H9 (cell line): ENCODE results near the gene CACNA1D. TPM values are rescaled to one million over a fixed set of nuclear protein-coding genes. Genes with fewer than 3 reads are reported as not detected.

Experiments used
- DNase-seq: peaks from one replicate; pipeline ENCODE4 v3.0.0-alpha.2; 2017
- H2AFZ ChIP-seq: one replicate; pipeline ENCODE4 v1.6.1; 2013; ENCODE audit warnings: mild to moderate bottlenecking, low read length, control low read depth, moderate library complexity
- H2AK5ac ChIP-seq: 2 replicates; pipeline ENCODE4 v1.6.1; 2013; ENCODE audit warnings: low read length, control low read depth, mixed read lengths; ENCODE audit not compliant: insufficient read length
- H2BK120ac ChIP-seq: one replicate; pipeline ENCODE4 v1.6.1; 2013; ENCODE audit warnings: low read depth, mild to moderate bottlenecking, low read length, control low read depth, inconsistent platforms; ENCODE audit not compliant: poor library complexity, severe bottlenecking
- H2BK12ac ChIP-seq: 2 replicates; pipeline ENCODE4 v1.6.1; 2013; ENCODE audit warnings: low read length, control low read depth, mixed read lengths, low read depth; ENCODE audit not compliant: insufficient read length
- H2BK15ac ChIP-seq: 2 replicates; pipeline ENCODE4 v1.6.1; 2013; ENCODE audit warnings: low read depth, low read length, control low read depth
- H2BK20ac ChIP-seq: one replicate; pipeline ENCODE4 v1.6.1; 2013; ENCODE audit warnings: low read depth, mild to moderate bottlenecking, low read length, control low read depth, inconsistent platforms; ENCODE audit not compliant: poor library complexity, severe bottlenecking
- H2BK5ac ChIP-seq: 2 replicates; pipeline ENCODE4 v1.6.1; 2013; ENCODE audit warnings: low read length, control low read depth, mixed read lengths; ENCODE audit not compliant: insufficient read length
- H3K14ac ChIP-seq: 2 replicates; pipeline ENCODE4 v1.6.1; 2013; ENCODE audit warnings: low read length, control low read depth; ENCODE audit not compliant: insufficient read depth
- H3K18ac ChIP-seq: 2 replicates; pipeline ENCODE4 v1.6.1; 2013; ENCODE audit warnings: low read depth, mild to moderate bottlenecking, mixed read lengths, low read length, control low read depth; ENCODE audit not compliant: insufficient read length
- H3K23ac ChIP-seq: 2 replicates; pipeline ENCODE4 v1.6.1; 2013; ENCODE audit warnings: low read length, control low read depth, mixed read lengths, low read depth; ENCODE audit not compliant: insufficient read length
- H3K23me2 ChIP-seq: 2 replicates; pipeline ENCODE4 v1.6.1; 2013; ENCODE audit warnings: low read depth, mild to moderate bottlenecking, mixed read lengths, low read length, control low read depth; ENCODE audit not compliant: insufficient read length, poor library complexity, severe bottlenecking
- H3K27ac ChIP-seq: 2 replicates; pipeline ENCODE4 v1.5.1; 2013; ENCODE audit warnings: low read length, control low read depth, mixed read lengths, low read depth; ENCODE audit not compliant: insufficient read length
- H3K27me3 ChIP-seq: 2 replicates; pipeline ENCODE4 v1.6.1; 2013; ENCODE audit warnings: low read length, control low read depth, inconsistent platforms; ENCODE audit not compliant: insufficient read depth
- H3K4ac ChIP-seq: 2 replicates; pipeline ENCODE4 v1.6.1; 2013; ENCODE audit warnings: low read depth, mild to moderate bottlenecking, control low read depth, inconsistent platforms, low read length, moderate library complexity
- H3K4me1 ChIP-seq: 2 replicates; pipeline ENCODE4 v1.6.1; 2013; ENCODE audit warnings: low read length, control low read depth, inconsistent platforms; ENCODE audit not compliant: insufficient read depth
- H3K4me2 ChIP-seq: 2 replicates; pipeline ENCODE4 v1.6.1; 2013; ENCODE audit warnings: low read length, control low read depth, mixed read lengths; ENCODE audit not compliant: insufficient read length, insufficient read depth
- H3K56ac ChIP-seq: 2 replicates; pipeline ENCODE4 v1.6.1; 2013; ENCODE audit warnings: low read depth, mild to moderate bottlenecking, mixed read lengths, low read length, control low read depth; ENCODE audit not compliant: insufficient read length
- H3K79me1 ChIP-seq: 2 replicates; pipeline ENCODE4 v1.6.1; 2013; ENCODE audit warnings: low read depth, mild to moderate bottlenecking, moderate library complexity, low read length, control low read depth, inconsistent platforms; ENCODE audit not compliant: insufficient read depth, poor library complexity, severe bottlenecking
- H3K79me2 ChIP-seq: 2 replicates; pipeline ENCODE4 v1.6.1; 2013; ENCODE audit warnings: low read length, control low read depth, inconsistent platforms; ENCODE audit not compliant: insufficient read depth
- H3K9ac ChIP-seq: 2 replicates; pipeline ENCODE4 v1.6.1; 2013; ENCODE audit warnings: low read length, control low read depth, mixed read lengths; ENCODE audit not compliant: insufficient read length; ENCODE audit errors: extremely low read depth
- H3K9me3 ChIP-seq: one replicate; pipeline ENCODE4 v1.6.1; 2013; ENCODE audit warnings: low read depth, low read length, inconsistent platforms; ENCODE audit not compliant: control insufficient read depth
- H3T11ph ChIP-seq: one replicate; pipeline ENCODE4 v1.6.1; 2013; ENCODE audit warnings: mild to moderate bottlenecking, low read length, control low read depth, inconsistent platforms
- H4K20me1 ChIP-seq: one replicate; pipeline ENCODE4 v1.6.1; 2013; ENCODE audit not compliant: control insufficient read depth, insufficient read length, insufficient read depth
- H4K5ac ChIP-seq: 2 replicates; pipeline ENCODE4 v1.6.1; 2013; ENCODE audit warnings: low read depth, mild to moderate bottlenecking, mixed read lengths, low read length, control low read depth; ENCODE audit not compliant: insufficient read length
- H4K8ac ChIP-seq: replicated peaks from 2 replicates; pipeline ENCODE4 v1.6.1; 2013; ENCODE audit warnings: low read length, control low read depth, mixed read lengths, low read depth; ENCODE audit not compliant: insufficient read length
- H4K91ac ChIP-seq: 2 replicates; pipeline ENCODE4 v1.6.1; 2013; ENCODE audit warnings: low read depth, mild to moderate bottlenecking, moderate library complexity, mixed read lengths, low read length, control low read depth; ENCODE audit not compliant: insufficient read length
- H3K27ac Mint-ChIP-seq, 3 experiments: 2 replicates in 2 of 3; 3 replicates in 1 of 3; pipeline ENCODE4 v1.8.0; 2020 to 2021; ENCODE audit warnings: mixed read lengths in 3 of 3, mild to moderate bottlenecking in 1 of 3, moderate library complexity in 1 of 3
- H3K27me3 Mint-ChIP-seq: 2 replicates; pipeline ENCODE4 v1.8.0; 2021; ENCODE audit warnings: low read depth, mild to moderate bottlenecking, moderate library complexity, mixed read lengths
- H3K36me3 Mint-ChIP-seq, 3 experiments: 2 replicates in 2 of 3; 3 replicates in 1 of 3; pipeline ENCODE4 v1.8.0; 2020 to 2021; ENCODE audit warnings: low read depth in 3 of 3, mixed read lengths in 3 of 3; ENCODE audit not compliant: insufficient read depth in 1 of 3
- H3K4me1 Mint-ChIP-seq, 2 experiments: 2 replicates each; pipeline ENCODE4 v1.8.0; 2020; ENCODE audit warnings: mixed read lengths in 2 of 2
- H3K4me3 Mint-ChIP-seq, 2 experiments: 2 replicates in 1 of 2; 3 replicates in 1 of 2; pipeline ENCODE4 v1.8.0; 2020 to 2021; ENCODE audit warnings: mild to moderate bottlenecking in 2 of 2, mixed read lengths in 2 of 2, moderate library complexity in 1 of 2
- H3K9me3 Mint-ChIP-seq, 2 experiments: 2 replicates in 1 of 2; 3 replicates in 1 of 2; pipeline ENCODE4 v1.8.0; 2020; ENCODE audit warnings: mild to moderate bottlenecking in 2 of 2, mixed read lengths in 2 of 2, moderate library complexity in 1 of 2
- CTCF ChIP-seq: fragments of 200-600 bp; sonication (generic); conservative IDR thresholded peaks from 3 replicates; pipeline ENCODE4 v1.8.0; 2021; ENCODE audit warnings: antibody characterized with exemption, mild to moderate bottlenecking
- WGBS: extraction: QIAGEN DNeasy Blood & Tissue Kit; methylation state at CpG from one replicate; pipeline ENCODE4 v1.1.7; 2013; ENCODE audit warnings: missing lambda C conversion rate, low lambda C conversion rate, mixed read lengths; ENCODE audit not compliant: insufficient read length; ENCODE audit errors: extremely low coverage; 5-methylcytosine and 5-hydroxymethylcytosine counted together
- total RNA-seq: library from RNA; stranded (reverse); gene quantifications from 2 replicates; pipeline ENCODE4 v1.2.1, GENCODE V29; 2021

Gene CACNA1D
- total RNA-seq, 1 experiment from 2014 or later, result 3.5 TPM

- Histone ChIP-seq H3K9me3 (no peaks in the 10 kb centered on the region), H3K23me2 (no peaks in the 10 kb centered on the region), H2BK5ac (no peak overlapping the region), H3K4ac (no peak overlapping the region), H4K20me1 (no peaks in the 10 kb centered on the region), H2BK120ac (no peak overlapping the region), H4K8ac (no peak overlapping the region), H2AK5ac (no peak overlapping the region), H3K56ac (no peak overlapping the region), H2BK12ac (no peak overlapping the region), H3K18ac (no peak overlapping the region), H3K23ac (no peak overlapping the region), H2AFZ (no peak overlapping the region), H3K9ac (no peak overlapping the region), H3K79me2 (no peaks in the 10 kb centered on the region), H3K27ac (no peak overlapping the region), H3K4me1 (no peaks in the 10 kb centered on the region), H3K14ac (no peak overlapping the region), H3T11ph (no peak overlapping the region), H3K27me3 (no peaks in the 10 kb centered on the region), H2BK20ac (no peak overlapping the region), H3K79me1 (no peaks in the 10 kb centered on the region), H2BK15ac (no peak overlapping the region), H4K5ac (no peak overlapping the region), H3K4me2 (no peak overlapping the region), H4K91ac (no peak overlapping the region)
- Mint-ChIP-seq H3K4me1 (peaks cover 25 to 29% of the 10 kb centered on the region in 2 experiments), H3K4me3 (no peak overlapping the region), H3K27ac (no peak overlapping the region), H3K36me3 (no peaks in the 10 kb centered on the region), H3K27me3 (peaks cover 5% of the 10 kb centered on the region), H3K9me3 (no peaks in the 10 kb centered on the region)
- TF ChIP-seq CTCF, result no peak
- DNase-seq, result no peak
- WGBS, result no CpG with 5 or more reads among the region's 2 CpGs
These were observed 75.7 kb downstream of the CACNA1D start for GRCh38 chr3:53570081-53570480.
